Amniotic stem cell (primary cell): ENCODE data around the gene PRR14.

Source experiments
- DNase-seq: peaks from one replicate; lab custom pipeline; 2025; lab: John Stamatoyannopoulos, UW

PRR14 gene

DNA sequence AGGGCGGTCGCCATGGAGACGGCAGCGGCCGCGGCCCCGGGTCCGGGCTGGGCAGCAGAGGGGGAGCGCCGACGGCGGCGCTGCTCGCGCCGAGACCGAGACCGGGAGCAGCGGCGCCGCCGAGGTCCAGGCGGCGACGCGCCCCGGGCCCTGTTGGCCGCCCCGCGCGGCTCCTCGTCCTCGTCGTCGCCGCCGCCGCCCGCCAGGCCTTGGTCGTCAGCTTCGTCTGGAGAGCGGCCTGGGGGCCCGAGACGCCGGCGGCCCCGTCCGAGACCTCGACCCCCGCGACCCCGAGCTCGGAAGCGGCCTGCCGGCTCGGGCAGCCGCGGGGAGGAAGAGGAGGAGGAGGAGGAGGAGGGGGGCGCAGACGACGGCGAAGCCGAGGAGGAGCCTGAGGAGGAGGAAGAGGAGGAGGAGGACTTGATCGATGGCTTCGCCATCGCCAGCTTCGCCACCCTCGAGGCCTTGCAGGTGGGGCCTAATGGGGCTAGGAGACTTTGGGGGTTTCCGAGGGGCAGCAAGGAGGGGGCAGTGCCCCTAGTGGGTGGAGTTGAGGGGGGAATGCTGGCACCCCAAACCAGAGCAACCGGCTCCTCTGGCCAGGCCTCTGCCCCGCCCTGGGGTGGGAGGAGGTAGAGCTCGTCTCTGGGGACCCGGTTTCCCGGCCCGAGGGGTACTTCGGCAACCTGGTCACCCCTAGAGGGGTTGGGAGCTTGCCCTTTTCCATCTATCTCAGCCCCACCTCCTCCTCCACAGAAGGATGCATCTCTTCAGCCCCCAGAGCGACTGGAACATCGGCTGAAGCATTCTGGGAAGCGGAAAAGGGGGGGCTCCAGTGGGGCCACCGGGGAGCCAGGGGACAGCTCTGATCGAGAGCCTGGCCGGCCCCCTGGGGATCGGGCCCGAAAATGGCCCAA, 9.0 kb downstream of the PRR14 start:
- DNase-seq: no peak

DNA sequence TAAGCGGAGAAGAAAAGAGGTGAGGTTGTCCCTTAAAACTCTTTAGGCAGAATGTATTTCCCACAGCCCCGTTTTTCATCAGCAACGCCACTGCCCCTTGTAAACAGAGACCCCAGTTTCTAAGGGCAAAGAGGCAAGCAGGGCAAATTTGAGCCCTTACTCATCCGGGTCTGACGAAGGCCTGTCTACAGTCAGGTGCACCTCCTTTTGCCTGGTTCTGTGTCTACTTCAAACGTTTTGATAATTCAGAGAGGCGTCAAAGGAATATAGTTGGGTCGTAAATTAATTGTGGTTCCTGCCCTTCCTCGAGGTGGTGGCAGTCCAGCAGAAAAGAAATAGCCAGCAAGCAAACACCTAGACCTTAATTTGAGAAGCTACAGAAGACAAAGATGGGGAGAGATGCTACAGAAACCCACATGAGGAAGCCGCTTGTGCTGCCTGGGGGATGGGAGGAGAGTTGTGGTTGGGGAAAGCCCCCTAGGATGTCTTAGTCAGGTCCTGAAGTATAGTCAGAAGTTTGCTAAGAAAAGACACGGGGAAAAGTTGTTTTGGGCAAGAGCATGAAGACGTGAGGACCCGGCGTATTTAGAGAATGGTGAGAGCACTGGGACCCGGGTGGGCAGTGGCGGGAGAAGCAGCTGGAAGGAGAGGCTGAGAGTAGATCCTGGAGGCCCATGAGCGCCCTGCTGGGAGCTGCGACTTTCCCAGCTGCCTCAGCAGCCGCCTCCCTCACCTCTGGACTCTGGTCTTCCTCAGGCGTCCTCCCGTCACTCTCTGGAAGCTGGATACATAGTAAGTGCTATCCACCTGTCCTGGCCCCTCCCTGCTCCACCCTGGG, 9.9 kb downstream of the PRR14 start:
- no peak for DNase-seq

GRCh38 chr16:30662449-30662848, 11.7 kb downstream of the PRR14 start:
- no peak for DNase-seq

DNA sequence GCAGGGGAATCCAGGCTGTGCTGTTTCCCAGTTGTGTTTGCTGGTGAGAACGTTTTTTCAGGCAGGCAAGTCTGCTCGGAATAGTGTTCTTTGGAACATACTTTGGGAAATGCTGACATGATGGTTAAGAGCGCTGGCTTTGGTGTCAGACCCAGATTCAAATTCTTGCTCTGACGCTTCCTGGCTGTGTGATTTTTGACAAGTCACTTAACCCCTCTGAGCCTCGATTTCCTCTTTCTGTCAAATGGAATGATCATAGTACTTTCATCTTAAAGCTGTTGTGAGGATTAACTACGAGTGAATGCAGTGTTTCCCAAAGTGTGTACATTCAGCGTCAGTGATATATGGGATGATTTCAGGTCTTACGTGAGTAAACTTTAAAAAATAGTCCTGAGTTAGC, 12.3 kb downstream of the PRR14 start:
- DNase-seq: no peak

- DNase-seq: no peak
Measured at GRCh38 chr16:30663820-30664219, 13.1 kb downstream of the PRR14 start.

GRCh38 chr16:30664616-30665109, 13.9 kb downstream of the PRR14 start:
- DNase-seq: no peak

DNA sequence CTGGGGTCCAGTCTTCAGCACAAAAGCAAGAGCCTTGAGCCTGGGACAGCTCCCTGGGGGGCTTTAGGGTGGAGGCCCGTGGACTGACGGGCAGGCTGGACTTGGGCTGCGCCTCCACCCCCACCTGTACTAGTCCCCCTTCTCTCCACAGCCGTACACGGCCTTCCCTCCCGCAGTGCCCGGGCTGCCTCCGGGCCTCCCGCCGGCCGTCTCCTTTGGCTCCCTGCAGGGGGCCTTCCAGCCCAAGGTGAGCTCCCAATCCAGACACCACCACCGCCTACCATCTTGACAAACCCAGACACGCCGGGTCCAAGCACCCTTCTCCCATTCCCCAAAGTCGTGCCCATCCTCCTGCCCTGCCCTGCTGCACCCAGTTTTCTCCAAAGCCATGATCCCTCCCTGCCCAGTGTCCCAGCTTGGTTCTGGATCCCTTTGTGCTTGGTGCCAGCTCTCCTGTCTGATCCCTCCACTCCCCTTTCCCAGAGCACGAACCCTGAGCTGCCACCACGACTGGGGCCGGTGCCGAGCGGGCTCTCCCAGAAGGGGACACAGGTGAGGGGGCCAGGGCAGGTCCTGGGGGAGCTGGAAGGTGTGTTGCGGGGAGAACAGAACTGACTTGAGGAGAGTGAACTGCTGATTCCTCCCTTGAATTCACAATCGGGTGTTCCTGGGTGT, 14.5 kb downstream of the PRR14 start:
- DNase-seq: no peak

GRCh38 chr16:30665830-30666190, 15.1 kb downstream of the PRR14 start:
- no peak for DNase-seq

DNA sequence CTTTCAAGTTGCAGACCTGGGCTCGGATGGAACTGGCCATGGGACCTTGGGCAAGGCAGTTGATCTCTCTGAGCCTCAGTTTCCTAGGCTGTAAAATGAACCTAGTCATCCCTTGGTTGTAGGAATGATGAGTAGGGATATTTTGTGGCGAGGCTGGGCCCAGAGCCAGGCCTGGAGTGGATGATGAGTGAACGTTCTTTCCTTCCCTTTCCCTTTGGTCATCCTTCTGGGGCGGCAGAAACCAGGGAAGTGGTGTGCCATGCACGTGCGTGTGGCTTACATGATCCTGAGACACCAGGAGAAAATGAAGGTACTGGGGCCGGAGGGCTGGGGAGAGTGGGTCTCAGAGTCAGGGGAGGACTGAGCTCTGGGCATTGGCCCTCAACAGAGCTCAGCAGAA, 15.9 kb downstream of the PRR14 start:
- DNase-seq: no peak

DNA sequence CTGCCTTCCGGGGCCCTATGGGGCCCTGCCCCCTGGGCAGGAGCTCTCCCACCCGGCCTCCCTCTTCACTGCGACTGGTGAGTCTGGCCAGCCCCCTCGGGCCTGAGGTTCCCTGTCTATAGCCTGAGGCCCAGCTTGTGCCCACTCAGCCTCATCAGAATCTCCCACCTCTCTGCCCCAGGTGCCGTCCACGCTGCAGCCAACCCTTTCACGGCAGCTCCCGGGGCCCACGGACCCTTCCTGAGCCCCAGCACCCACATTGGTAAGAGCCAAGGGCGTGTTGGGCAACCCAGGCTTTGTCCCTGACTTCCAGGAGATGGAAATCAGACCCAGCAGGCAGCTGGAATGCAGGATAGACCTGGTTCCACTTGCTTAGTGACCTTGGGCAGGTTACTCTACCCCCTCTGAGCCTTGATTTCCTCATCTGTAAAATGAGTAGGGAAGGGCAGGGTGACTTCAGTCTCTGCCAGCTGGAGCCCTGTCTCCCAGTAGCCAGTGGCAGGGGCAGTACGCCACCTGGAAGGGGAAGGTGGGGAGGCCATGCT, 16.7 kb downstream of the PRR14 start:
- DNase-seq: no peak

DNA sequence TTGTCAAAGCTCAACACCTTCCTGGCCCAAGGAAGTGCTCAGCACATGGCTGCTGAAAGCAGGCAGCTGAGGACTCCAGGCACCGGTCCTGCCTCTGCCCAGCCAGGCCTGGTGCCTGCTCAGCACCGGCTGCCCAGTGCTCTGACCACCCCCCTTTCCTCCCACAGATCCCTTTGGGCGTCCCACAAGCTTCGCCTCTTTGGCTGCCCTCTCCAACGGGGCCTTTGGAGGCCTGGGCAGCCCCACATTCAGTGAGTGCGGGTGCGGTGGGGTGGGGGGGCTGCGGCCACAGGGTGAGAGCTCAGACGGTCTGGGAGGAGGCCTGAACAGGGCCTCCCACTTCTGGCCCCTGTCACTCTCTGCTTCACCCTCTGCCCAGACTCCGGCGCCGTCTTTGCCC, 17.6 kb downstream of the PRR14 start:
- DNase-seq: no peak

GRCh38 chr16:30669026-30669902, 18.5 kb downstream of the PRR14 start:
- DNase-seq: no peak

GRCh38 chr16:30669903-30670824, 19.4 kb downstream of the PRR14 start:
- no peak for DNase-seq

DNA sequence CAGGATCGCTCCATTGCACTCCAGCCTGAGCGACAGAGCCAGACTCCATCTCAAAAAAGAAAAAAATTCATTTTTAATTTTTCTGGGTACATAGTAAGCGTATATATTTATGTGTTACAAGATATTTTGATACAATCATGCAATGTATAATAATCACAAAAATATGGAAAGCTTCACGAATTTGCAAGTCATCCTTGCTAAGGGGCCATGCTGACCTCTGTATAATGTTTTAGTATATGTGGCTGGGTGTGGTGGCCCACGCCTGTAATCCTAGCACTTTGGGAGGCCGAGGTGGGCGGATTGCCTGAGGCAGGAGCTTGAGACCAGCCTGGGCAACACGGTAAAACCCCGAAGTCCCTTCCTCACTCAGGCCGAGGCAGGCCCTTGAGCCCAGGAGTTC, 24.4 kb downstream of the PRR14 start:
- DNase-seq: no peak

- DNase-seq: no peak
Measured at GRCh38 chr16:30677931-30678585, 27.3 kb downstream of the PRR14 start.

DNA sequence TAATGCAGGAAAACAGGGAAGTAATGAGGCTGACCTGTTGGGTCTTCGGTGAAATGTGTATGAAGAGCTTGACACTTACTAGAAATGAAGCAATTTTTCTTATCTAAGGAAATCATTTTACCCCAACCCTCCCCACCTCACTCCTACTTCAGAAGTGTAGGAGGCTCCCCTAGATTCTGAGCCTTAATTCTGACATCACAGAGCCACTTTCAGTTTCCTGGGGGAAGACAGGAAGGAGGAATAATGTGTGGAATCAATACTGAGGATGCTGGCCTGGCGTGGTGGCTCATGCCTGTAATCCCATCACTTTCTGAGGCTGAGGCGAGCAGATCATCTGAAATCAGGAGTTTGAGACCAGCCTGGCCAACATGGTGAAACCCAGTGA, 27.8 kb downstream of the PRR14 start:
- no peak for DNase-seq

DNA sequence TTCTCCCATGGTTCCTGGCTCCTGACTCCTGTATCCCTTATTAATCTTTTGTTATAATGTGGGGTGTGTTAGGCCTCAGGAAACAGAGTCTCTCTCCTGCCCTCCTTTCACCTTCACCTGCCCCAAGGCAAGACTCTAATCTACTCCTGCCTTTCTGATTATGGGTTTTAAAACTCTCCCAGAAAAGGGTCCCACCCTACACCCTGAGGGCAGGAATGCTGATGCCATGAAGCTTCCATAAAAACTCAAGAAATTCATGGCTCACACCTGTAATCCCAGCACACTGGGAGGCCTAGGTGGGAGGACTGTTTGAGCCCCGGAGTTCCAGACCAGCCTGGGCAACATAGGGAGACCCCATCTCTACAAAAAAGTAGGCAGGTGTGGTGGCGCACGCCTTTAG, 29.6 kb downstream of the PRR14 start:
- no peak for DNase-seq

GRCh38 chr16:30688701-30689100, 37.9 kb downstream of the PRR14 start:
- no peak for DNase-seq

GRCh38 chr16:30691907-30692306, 41.1 kb downstream of the PRR14 start:
- DNase-seq: no peak
